Spinal cord (tissue), 10 donors: ENCODE data around the gene ANO8. TPM values are rescaled to one million over a fixed set of nuclear protein-coding genes. Genes with fewer than 3 reads are reported as not detected.

Experiments used
- DNase-seq, 6 donors: peaks; one replicate each; pipeline versions ENCODE4 v3.0.0 to v3.0.0-alpha.2; 2013 to 2015; ENCODE audit warnings: low spot score in 6 of 6, low read depth in 4 of 6
- H3K27ac ChIP-seq: one replicate; pipeline ENCODE4 v1.5.1; 2013; ENCODE audit warnings: low read depth, low read length, control low read depth
- H3K27me3 ChIP-seq: one replicate; pipeline ENCODE4 v1.6.1; 2013; ENCODE audit warnings: low read length; ENCODE audit not compliant: control insufficient read depth, insufficient read depth
- H3K36me3 ChIP-seq: one replicate; pipeline ENCODE4 v1.6.1; 2013; ENCODE audit warnings: low read length; ENCODE audit not compliant: control insufficient read depth, insufficient read depth
- H3K4me1 ChIP-seq: one replicate; pipeline ENCODE4 v1.6.1; 2013; ENCODE audit warnings: low read length; ENCODE audit not compliant: control insufficient read depth, insufficient read depth
- H3K4me3 ChIP-seq: one replicate; pipeline ENCODE4 v1.5.1; 2013; ENCODE audit warnings: low read depth, low read length, control low read depth
- H3K9me3 ChIP-seq: one replicate; pipeline ENCODE4 v1.6.1; 2013; ENCODE audit warnings: low read length; ENCODE audit not compliant: control insufficient read depth, insufficient read depth
- WGBS: methylation state at CpG from one replicate; pipeline ENCODE4 v1.1.5; 2013; ENCODE audit warnings: missing lambda C conversion rate; ENCODE audit not compliant: insufficient coverage; 5-methylcytosine and 5-hydroxymethylcytosine counted together
- polyA plus RNA-seq, 2 donors: library from polyadenylated mRNA; unstranded; fragments of 120-200 nt; gene quantifications; one replicate each; pipeline ENCODE4 v1.2.1, GENCODE V29; 2013; ENCODE audit not compliant: insufficient read length in 2 of 2
- total RNA-seq, 2 donors: library from RNA; depleted of rRNA in 1 of 2; stranded (reverse); fragments of 120-200 nt in 1 of 2; fragments of >200 nt in 1 of 2; gene quantifications; one replicate each; pipeline versions ENCODE4 v1.2.3 to v1.2.4, GENCODE V29; 2013 to 2014
- donor health status: healthy.

Gene ANO8
- total and polyA plus RNA-seq, 4 donors, result 12.9 to 77.6 (median 39.5) TPM

DNA sequence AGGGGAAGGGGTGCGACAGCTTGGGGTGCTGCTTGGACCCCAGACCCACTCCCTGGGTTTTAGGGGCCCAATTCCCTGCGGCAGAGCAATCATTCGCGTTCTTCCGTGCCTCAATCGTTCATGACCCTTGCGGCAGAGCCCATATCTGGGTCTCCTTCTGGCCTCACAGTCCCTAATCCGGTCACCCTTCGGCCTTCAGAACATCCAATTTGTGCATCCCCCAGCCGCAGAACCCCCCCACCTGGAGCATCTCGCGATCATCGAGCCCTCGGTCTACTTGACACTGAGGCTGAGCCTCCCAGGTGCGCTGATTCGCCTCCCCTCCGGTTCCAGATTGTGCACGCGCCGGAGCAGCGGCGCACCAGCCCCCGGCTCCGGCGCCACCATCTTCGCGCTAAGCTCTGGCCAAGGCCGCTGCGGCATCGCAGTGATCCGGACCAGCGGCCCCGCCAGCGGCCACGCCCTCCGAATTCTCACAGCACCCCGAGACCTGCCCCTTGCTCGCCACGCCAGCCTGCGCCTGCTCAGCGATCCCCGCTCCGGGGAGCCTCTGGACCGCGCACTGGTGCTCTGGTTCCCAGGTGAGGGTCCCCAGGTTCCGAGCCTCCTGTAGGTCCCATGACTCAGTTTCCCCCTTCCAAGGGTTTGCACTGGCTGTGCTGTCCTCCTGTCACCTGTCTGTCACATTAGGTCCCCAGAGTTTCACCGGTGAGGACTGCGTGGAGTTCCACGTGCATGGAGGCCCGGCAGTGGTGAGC, 3.2 kb upstream of the ANO8 start:
- WGBS, result 8% methylated on average over 50 of the region's 50 CpGs
- Histone ChIP-seq H3K36me3 (peaks cover 38% of the 10 kb centered on the region), H3K4me3 (peak overlapping the region; percentile 97), H3K4me1 (peaks cover 51% of the 10 kb centered on the region), H3K27me3 (no peaks in the 10 kb centered on the region), H3K9me3 (no peaks in the 10 kb centered on the region), H3K27ac (peak overlapping the region; percentile 99)
- DNase-seq, result no peak

DNA sequence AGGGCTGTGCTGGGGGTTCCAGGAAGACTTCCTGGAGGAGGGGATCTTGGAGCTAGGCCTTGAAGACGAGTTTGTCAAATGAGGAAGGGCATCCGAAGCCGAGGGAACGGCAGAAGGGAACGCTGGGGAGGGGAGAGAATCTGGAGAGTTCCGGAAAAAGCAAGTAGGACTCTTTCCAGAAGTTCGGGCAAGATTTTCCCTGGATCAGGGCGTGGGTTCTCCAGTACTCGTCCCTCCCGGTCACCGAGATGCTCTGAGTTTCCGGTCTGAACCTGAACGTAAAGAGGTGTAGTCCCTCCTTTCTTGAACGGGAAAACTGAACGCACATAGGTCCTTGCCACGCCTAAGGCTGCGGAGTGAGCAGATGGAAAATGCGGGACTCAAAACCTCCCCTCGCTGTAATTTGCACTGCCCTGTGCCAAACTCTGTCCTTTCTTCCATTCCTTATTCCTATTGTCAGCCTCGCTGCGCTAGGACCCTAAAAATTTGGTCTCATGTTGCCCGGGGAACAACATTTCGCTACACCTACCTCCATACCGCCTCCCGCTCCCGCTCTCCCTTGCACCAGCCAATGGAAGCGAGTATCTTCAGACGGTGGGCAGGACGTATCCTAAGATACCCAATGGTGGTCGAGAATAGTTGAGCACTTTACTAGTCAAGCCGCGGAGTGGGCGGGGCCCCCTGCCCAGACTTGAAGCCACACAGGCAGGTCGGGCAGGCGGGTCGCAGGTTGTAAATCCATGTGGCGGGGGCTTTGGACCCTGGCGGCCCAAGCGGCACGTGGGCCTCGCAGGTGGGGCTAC, 2.4 kb upstream of the ANO8 start, which contains the start of gene GTPBP3:
Gene GTPBP3, plus strand, starts transcription at position 682 of the 803 bp plus-strand sequence. Its CDS starts 59 bp downstream, at position 741.
- Histone ChIP-seq H3K4me1 (peaks cover 57% of the 10 kb centered on the region), H3K36me3 (peaks cover 46% of the 10 kb centered on the region), H3K4me3 (peak within 1 kb of the TSS; percentile 97), H3K27ac (peak within 1 kb of the TSS; percentile 99), H3K27me3 (no peaks in the 10 kb centered on the region), H3K9me3 (no peaks in the 10 kb centered on the region)
- under 1% methylated on average over 41 of the region's 41 CpGs for WGBS
- peak; percentile 93 to 100 (median 95) for DNase-seq

DNA sequence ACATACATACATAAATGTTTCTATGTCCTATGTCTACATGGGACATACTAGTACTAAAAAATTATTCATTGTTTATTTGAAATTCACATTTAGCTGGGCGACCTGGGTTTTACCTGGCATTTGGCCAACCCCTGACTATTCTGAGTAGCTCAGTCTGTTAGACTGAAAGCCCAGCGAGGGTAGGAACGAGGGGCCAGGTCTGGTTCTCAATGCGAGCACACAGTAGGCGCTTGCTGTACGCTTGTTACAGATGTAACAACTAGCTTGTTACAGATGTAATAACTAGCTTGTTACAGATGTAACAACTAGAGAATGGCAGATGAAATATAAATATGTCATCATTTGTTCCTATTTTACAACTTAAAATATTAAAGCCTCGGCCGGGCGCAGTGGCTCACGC, 920 bp upstream of the ANO8 start:
- Histone ChIP-seq H3K36me3 (peaks cover 45% of the 10 kb centered on the region), H3K4me1 (peaks cover 57% of the 10 kb centered on the region), H3K9me3 (no peaks in the 10 kb centered on the region), H3K4me3 (no peak overlapping the region), H3K27me3 (no peaks in the 10 kb centered on the region), H3K27ac (no peak overlapping the region)
- 93% methylated on average over 4 of the region's 10 CpGs for WGBS
- no peak for DNase-seq

DNA sequence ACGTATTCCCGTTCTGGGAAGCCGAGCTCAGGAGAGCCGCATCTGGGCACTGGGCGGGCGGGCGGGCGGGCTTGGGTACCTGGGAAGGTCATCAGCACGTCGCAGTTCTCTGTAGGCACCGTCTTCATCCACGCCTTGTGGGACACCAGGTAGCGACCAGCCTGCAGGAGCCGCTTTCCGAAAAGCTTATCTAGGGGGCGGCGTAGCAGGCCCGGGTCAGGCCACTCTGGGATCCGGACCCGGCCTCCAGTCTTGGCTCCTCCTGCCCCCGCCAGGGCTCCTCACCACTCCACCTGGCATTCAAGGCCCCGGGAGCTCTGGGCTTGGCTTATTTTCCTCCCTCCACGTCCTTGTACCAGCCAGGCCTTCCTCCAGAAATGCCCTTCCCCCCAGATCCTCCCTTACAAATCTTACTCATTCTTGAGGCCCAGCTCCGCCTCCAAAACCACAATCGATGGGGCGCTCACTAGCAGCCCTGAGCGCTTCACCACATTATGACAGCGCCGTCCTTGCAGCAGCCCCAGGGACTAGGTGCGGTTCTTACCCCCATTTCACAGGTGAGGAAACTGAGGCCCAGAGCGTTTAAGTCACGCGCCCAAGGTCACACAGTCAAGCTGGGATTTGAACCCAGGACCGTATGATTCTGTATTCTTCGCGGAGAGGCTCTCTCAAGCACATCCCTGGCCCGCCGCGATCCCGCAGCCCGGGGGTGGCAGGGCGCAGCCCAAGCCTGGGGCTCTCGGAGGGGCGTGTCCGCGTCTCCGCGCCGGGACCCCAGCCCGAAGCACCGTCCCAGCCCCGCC, 843 bp downstream of the ANO8 start:
- Histone ChIP-seq H3K27me3 (no peaks in the 10 kb centered on the region), H3K4me3 (peak overlapping the region; percentile 60), H3K4me1 (peaks cover 66% of the 10 kb centered on the region), H3K27ac (no peak overlapping the region), H3K9me3 (no peaks in the 10 kb centered on the region), H3K36me3 (peaks cover 54% of the 10 kb centered on the region)
- peak in 2 of 6 donors; percentile 60 to 61 for DNase-seq
- WGBS, result 36% methylated on average over 52 of the region's 52 CpGs

DNA sequence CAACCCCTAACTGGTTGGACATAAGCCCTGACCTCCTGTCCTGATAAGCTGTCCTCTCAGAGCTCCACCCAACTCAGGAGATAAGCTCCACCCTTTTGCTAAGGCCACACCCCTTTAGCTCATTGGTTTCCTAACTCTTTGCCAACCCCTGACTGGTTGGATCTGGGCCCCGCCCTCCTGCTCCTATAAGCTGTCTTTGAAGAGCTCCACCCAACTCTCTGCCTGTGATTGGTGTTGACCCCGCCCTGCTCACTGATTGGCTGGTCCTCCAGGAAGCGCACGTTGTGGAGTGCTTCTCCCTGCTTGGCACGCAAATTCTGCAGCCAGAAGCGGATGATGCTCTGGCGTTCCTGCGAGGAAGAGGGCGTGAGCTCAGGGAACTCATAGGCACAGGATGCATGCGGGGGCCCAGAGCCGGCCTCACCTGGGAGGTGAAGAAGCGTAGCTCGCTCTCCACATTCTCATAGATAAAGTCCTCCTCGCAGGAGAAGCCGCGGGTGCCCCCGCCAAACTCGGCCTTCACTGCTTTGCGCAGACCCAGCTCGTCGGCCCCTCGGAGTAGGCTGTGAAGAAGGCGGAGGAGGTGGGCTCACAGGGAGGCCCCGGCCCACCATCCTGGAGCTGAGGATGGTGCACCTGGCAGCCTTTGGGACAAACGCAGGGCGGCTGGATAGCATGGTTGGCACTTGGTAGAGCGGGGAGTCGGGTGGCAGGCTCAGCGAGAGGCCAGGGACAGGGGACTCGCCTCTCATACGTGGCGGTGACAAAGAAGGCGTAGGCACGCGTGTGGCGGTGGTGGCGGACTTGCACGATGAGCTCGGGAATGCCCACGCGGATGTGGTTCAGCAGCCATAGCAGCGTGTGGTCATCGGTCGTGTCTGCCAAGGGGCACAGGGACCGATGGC, 1.7 kb downstream of the ANO8 start:
- H3K4me3 ChIP-seq, result no peak overlapping the region
- peak in 1 of 6 donors; percentile 55 for DNase-seq
- no peaks in the 10 kb centered on the region for H3K27me3 ChIP-seq
- WGBS, result 93% methylated on average over 45 of the region's 45 CpGs
- no peak overlapping the region for H3K27ac ChIP-seq
- no peaks in the 10 kb centered on the region for H3K9me3 ChIP-seq
- peaks cover 63% of the 10 kb centered on the region for H3K4me1 ChIP-seq
- peaks cover 53% of the 10 kb centered on the region for H3K36me3 ChIP-seq

DNA sequence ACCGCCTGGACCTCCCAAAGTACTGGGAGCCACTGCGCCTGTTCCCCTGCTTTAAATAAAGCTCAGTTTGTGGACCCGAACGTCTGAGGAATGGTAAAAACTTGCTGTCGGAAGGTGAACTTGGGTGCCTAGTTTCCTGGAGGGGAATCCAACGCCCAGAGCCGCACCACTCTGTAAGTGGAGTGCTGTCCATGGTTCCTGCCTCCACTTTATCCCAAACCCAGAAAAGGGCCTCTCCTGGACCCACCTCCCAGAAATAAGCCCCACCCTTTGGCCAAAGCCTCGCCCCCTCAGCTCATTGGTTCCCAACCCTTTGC, 2.3 kb downstream of the ANO8 start:
- no peak for DNase-seq
- Histone ChIP-seq H3K27me3 (no peaks in the 10 kb centered on the region), H3K4me1 (peaks cover 63% of the 10 kb centered on the region), H3K36me3 (peaks cover 57% of the 10 kb centered on the region), H3K27ac (no peak overlapping the region), H3K4me3 (no peak overlapping the region), H3K9me3 (no peaks in the 10 kb centered on the region)
- WGBS, result 89% methylated on average over 8 of the region's 8 CpGs

DNA sequence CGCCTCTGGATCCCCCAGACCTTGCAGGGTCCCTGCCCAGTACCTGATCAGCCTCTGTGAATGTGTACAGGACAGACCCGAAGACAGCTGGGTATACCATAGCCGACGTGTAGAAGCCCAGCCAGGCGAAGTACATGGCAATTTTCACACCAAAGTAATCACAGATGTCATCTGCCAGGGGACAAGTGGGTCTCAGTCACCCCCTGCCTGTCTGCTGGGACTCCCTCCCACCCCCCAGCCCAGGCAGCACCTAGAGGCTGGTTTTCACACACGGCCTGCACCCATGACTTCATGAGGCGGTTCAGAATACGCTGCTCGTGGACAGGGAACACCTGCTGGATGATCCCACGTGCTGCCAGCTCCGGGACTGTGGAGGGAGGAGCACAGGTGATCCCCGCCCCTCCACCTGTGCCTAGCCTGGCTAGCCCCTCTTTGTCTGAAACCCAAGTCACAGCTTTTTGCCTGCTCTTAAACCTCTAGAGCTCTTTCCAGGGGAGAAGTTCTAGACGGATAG, 3.6 kb downstream of the ANO8 start:
- Histone ChIP-seq H3K4me1 (peaks cover 68% of the 10 kb centered on the region), H3K27ac (no peak overlapping the region), H3K4me3 (no peak overlapping the region), H3K9me3 (no peaks in the 10 kb centered on the region), H3K36me3 (peaks cover 69% of the 10 kb centered on the region), H3K27me3 (no peaks in the 10 kb centered on the region)
- DNase-seq, result no peak
- WGBS, result 82% methylated on average over 12 of the region's 13 CpGs

DNA sequence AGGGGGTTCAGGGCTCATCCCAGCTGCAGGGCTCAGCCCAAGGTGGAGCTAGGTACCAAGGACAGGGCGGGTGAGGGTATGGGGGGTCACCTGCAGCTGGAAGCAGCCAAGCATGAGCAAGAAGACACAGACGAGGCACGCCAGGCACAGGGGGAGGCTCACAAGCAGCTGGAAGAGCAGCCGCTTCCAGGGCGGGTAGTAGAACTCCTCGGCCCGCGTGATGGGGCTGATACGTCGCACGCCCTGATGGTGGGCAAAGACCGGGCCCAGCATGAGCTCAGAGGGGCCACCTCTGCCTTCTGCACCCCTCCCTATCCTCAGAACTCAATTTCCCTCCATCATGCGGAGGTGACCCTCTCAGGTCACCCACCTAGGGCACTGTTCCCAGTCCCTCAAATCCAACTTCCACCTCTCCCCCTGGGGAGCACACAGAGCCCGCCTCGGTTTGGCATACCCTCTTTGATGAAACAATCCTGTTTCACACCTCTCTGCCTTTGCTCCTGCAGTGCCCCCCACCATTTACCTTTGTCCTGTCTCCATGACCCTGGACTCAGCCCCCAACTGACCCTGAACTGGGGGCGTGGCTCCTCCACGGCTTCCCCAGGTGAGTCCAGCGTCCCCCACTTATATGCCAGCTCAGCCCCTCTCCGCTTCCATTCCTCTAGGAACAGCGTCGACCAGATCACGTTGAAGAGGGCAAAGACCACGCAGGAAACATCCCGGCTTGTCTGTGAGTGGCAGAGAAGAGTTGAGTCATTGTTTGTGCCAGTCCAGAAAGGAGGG, 4.2 kb downstream of the ANO8 start:
- H3K4me1 ChIP-seq, result peaks cover 66% of the 10 kb centered on the region
- no peak overlapping the region for H3K27ac ChIP-seq
- no peaks in the 10 kb centered on the region for H3K27me3 ChIP-seq
- no peaks in the 10 kb centered on the region for H3K9me3 ChIP-seq
- DNase-seq, result no peak
- peaks cover 71% of the 10 kb centered on the region for H3K36me3 ChIP-seq
- 93% methylated on average over 19 of the region's 24 CpGs for WGBS
- no peak overlapping the region for H3K4me3 ChIP-seq
